ENCODE results near the gene HERC4. TPM values are rescaled to one million over a fixed set of nuclear protein-coding genes. Genes with fewer than 3 reads are reported as not detected.
A peak's percentile ranks its signal among the peaks of the same experiment; 100 is the strongest.

Gene HERC4
- total RNA-seq, 1 donor from 2014 or later = 56.9 TPM

DNA sequence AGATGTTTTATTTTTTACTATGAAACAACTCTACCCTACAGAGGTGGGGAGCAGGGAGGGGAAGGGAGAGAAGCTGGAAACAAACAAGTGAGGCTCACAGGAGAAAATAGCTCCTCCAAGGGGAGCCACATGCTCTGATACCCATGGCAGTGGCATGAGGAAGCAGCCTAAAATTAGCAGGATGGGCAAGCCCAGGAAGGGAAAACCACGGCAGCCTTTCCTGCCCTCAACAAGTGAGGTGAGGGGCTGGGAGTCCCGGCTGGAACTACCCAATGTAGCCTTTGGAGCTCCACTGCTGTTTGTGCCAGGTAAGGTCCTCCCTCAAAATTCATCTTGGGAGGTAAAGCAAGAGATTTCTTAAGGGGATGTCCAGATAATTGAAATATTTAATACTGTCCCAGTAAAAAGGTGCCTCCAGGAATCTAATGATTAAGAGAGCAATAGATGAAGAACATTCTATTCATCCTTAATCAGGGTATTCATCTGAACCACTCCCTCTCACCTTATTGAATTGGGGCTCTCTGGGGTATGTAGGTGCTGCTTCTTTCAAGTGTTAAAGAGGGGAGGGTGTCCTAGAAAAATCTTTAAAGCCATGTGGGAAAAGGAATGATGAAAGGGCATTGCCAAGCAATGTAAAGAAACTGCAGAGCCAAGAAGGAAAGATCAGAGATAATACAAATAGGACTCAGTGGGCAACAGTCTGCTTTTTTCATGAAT, 12.8 kb upstream of the HERC4 start:
- no peak overlapping the region for H3K9ac ChIP-seq (ENCODE audit: low read length)
- no peaks in the 10 kb centered on the region for H3K9me3 ChIP-seq (ENCODE audit: insufficient read depth, low read depth, low read length)
- no peaks in the 10 kb centered on the region for H3K27me3 ChIP-seq (ENCODE audit: insufficient read depth, low read length)
- no peaks in the 10 kb centered on the region for H3K79me2 ChIP-seq (ENCODE audit: insufficient read depth, low read length)
- Mint-ChIP-seq H3K9me3 (ENCODE audit: unreplicated experiment) (no peaks in the 10 kb centered on the region), H3K27ac (ENCODE audit: unreplicated experiment) (no peak overlapping the region), H3K36me3 (ENCODE audit: low read depth, unreplicated experiment) (no peaks in the 10 kb centered on the region), H3K4me3 (ENCODE audit: unreplicated experiment) (no peak overlapping the region), H3K27me3 (ENCODE audit: low read depth, unreplicated experiment) (no peaks in the 10 kb centered on the region), H3K4me1 (ENCODE audit: low read depth, unreplicated experiment) (peaks cover 7% of the 10 kb centered on the region)
- no peaks in the 10 kb centered on the region for H3K36me3 ChIP-seq (ENCODE audit: insufficient read depth, low read length)
- H3K27ac ChIP-seq (ENCODE audit: low read depth, low read length) = no peak overlapping the region
- FAIRE-seq (no peak), DNase-seq (ENCODE audit: low read depth) (no peak)
- H3K4me1 ChIP-seq (ENCODE audit: insufficient read depth, low read length) = peaks cover 10% of the 10 kb centered on the region
- no peak overlapping the region for H3K4me3 ChIP-seq (ENCODE audit: insufficient read depth, low read depth, low read length)
- H4K20me1 ChIP-seq (ENCODE audit: insufficient read depth, low read length) = no peaks in the 10 kb centered on the region
- TF ChIP-seq EZH2 (IDR thresholded peaks at IDR 0.05; ENCODE audit: insufficient read depth, low read length) = no peak
- TF ChIP-seq, protein P1, sequence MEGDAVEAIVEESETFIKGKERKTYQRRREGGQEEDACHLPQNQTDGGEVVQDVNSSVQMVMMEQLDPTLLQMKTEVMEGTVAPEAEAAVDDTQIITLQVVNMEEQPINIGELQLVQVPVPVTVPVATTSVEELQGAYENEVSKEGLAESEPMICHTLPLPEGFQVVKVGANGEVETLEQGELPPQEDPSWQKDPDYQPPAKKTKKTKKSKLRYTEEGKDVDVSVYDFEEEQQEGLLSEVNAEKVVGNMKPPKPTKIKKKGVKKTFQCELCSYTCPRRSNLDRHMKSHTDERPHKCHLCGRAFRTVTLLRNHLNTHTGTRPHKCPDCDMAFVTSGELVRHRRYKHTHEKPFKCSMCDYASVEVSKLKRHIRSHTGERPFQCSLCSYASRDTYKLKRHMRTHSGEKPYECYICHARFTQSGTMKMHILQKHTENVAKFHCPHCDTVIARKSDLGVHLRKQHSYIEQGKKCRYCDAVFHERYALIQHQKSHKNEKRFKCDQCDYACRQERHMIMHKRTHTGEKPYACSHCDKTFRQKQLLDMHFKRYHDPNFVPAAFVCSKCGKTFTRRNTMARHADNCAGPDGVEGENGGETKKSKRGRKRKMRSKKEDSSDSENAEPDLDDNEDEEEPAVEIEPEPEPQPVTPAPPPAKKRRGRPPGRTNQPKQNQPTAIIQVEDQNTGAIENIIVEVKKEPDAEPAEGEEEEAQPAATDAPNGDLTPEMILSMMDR (IDR thresholded peaks at IDR 0.05; ENCODE audit: insufficient read depth, low read depth, low read length) = no peak
- no peak overlapping the region for H3K4me2 ChIP-seq (ENCODE audit: low read length)
- peak overlapping the region; percentile 7 for H2AFZ ChIP-seq (ENCODE audit: low read depth, low read length)

- Mint-ChIP-seq H3K27ac (ENCODE audit: unreplicated experiment) (no peak overlapping the region), H3K9me3 (ENCODE audit: unreplicated experiment) (no peaks in the 10 kb centered on the region), H3K4me3 (ENCODE audit: unreplicated experiment) (no peak overlapping the region), H3K4me1 (ENCODE audit: low read depth, unreplicated experiment) (peaks cover 7% of the 10 kb centered on the region), H3K27me3 (ENCODE audit: low read depth, unreplicated experiment) (no peaks in the 10 kb centered on the region), H3K36me3 (ENCODE audit: low read depth, unreplicated experiment) (no peaks in the 10 kb centered on the region)
- Histone ChIP-seq H3K79me2 (ENCODE audit: insufficient read depth, low read length) (no peaks in the 10 kb centered on the region), H4K20me1 (ENCODE audit: insufficient read depth, low read length) (no peaks in the 10 kb centered on the region), H3K36me3 (ENCODE audit: insufficient read depth, low read length) (no peaks in the 10 kb centered on the region), H3K9ac (ENCODE audit: low read length) (no peak overlapping the region), H3K4me1 (ENCODE audit: insufficient read depth, low read length) (peaks cover 9% of the 10 kb centered on the region), H3K4me3 (ENCODE audit: insufficient read depth, low read depth, low read length) (no peak overlapping the region), H3K9me3 (ENCODE audit: insufficient read depth, low read depth, low read length) (no peaks in the 10 kb centered on the region), H3K4me2 (ENCODE audit: low read length) (no peak overlapping the region), H2AFZ (ENCODE audit: low read depth, low read length) (peak overlapping the region; percentile 7), H3K27ac (ENCODE audit: low read depth, low read length) (no peak overlapping the region), H3K27me3 (ENCODE audit: insufficient read depth, low read length) (no peaks in the 10 kb centered on the region)
- FAIRE-seq = no peak
- TF ChIP-seq EZH2 (IDR thresholded peaks at IDR 0.05; ENCODE audit: insufficient read depth, low read length) = no peak
- TF ChIP-seq, protein P1 (IDR thresholded peaks at IDR 0.05; ENCODE audit: insufficient read depth, low read depth, low read length) = no peak
- no peak for DNase-seq (ENCODE audit: low read depth)
These were observed 12.0 kb upstream of the HERC4 start for GRCh38 chr10:68086910-68087684.

All from astrocyte (in vitro differentiated cells and primary cell).